OCI-LY3 (cell line): ENCODE data around the gene UMAD1.

Source experiments
- EZH2phosphoT487 ChIP-seq: fragments of 200-600 bp; shearing (Covaris generic); IDR thresholded peaks from 2 replicates; pipeline ENCODE4 v1.6.1; 2018; ENCODE audit warnings: antibody characterized with exemption, mixed run types, low read depth
- TF ChIP-seq, protein P1 (sequence below): fragments of 200-600, 300-600 bp; sonication (generic); IDR thresholded peaks from 2 replicates; pipeline ENCODE4 v1.5.1; 2014; ENCODE audit warnings: antibody characterized with exemption, low read length, low read depth

DNA sequence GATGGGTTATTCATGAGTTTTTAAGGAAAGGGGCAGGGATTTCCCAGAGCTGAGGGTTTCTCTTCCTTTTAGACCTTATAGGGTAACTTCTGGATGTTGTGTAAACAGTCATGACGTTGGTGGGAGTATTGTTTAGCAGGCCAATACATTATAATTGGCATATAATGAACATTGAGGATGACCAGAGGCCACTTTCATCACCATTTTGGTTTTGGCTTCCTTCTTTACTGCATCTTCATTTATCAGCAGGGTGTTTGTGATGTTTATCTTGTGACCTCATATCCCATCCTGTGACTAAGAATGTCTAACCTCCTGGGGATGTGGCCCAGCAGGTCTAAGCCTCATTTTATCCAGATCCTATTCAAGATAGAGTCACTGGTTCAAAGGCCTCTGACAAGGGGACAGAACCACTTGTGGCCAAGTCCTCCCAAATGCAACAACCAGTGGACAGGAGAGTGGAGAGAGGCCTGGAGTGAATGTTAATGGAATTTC, 155.1 kb downstream of the UMAD1 start:
- no peak for TF ChIP-seq EZH2phosphoT487
- TF ChIP-seq, protein P1, sequence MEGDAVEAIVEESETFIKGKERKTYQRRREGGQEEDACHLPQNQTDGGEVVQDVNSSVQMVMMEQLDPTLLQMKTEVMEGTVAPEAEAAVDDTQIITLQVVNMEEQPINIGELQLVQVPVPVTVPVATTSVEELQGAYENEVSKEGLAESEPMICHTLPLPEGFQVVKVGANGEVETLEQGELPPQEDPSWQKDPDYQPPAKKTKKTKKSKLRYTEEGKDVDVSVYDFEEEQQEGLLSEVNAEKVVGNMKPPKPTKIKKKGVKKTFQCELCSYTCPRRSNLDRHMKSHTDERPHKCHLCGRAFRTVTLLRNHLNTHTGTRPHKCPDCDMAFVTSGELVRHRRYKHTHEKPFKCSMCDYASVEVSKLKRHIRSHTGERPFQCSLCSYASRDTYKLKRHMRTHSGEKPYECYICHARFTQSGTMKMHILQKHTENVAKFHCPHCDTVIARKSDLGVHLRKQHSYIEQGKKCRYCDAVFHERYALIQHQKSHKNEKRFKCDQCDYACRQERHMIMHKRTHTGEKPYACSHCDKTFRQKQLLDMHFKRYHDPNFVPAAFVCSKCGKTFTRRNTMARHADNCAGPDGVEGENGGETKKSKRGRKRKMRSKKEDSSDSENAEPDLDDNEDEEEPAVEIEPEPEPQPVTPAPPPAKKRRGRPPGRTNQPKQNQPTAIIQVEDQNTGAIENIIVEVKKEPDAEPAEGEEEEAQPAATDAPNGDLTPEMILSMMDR: no peak
